Ramos (cell line): Measurements from ENCODE around the gene COTL1.

Experiments used
- in situ Hi-C: fragments of 300-500 bp; cut with MboI; formaldehyde crosslinking; loops from one replicate; pipeline ENCODE4 v1.14.3; 2022; ENCODE audit warnings: low sequenced_read_pairs; ENCODE audit not compliant: unreplicated experiment

COTL1 gene

GRCh38 chr16:84614968-84615813 lies 2.7 kb downstream of the COTL1 start:
- in situ Hi-C loops: no loop called here

- in situ Hi-C loops: no loop called here
Observed at GRCh38 chr16:84614623-84614967, 3.3 kb downstream of the COTL1 start.

DNA sequence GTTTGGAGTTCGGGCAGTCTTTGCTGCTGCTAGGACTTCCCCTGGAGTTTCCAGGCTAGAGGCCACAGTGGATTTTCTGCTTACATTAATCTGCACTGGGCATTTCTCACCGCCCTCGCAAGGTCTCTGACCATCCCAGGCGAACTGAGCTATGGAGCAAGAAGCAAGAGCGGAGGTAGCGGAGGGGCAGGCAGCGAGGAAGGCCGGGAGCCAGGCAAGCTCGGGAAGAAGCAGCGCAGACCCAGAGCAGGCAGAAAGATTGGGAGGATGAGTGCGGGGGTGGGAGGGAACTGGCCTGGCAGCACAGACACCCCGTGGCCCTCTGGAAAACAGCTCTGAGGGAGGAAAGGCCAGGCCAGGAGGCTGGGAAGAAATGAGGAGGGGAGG lies 3.8 kb downstream of the COTL1 start:
- in situ Hi-C loops: no loop called here

DNA sequence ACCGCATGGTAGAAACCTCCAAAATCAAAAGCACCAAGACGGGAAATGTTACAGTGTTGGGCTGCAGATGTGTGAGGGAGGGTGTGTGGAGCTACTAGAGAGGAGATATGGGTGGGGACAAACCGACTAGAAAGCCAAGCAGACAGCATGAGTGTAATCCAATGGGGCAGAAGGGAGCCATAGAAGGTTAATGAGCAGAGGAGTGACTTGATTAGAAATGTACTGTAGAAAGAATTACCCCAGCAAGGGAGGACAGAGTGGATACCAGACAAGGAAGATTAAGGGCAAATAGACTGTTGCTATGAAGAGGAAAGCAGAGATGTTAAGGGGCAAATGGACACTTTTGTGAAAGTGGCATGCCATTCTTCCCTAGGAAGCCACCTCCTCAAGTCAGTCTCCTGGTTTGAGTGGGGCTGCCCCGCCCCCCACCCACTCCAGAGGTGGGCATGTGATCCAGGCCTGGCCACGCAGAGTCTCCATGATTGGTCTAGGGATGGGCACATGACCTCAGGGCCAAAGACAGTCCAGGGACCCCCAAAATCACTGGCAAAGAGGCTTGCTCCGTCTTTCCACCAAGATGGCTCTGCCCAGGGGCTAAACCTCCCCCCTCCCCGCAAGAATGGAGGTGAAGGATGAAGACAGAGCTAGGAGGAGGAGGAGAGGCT lies 4.3 kb downstream of the COTL1 start:
- in situ Hi-C loops: no loop called here

GRCh38 chr16:84612686-84613085 lies 5.2 kb downstream of the COTL1 start:
- in situ Hi-C loops: no loop called here

GRCh38 chr16:84611041-84611440 lies 6.8 kb downstream of the COTL1 start:
- in situ Hi-C loops: no loop called here

GRCh38 chr16:84610376-84610775 lies 7.5 kb downstream of the COTL1 start:
- in situ Hi-C loops: no loop called here

DNA sequence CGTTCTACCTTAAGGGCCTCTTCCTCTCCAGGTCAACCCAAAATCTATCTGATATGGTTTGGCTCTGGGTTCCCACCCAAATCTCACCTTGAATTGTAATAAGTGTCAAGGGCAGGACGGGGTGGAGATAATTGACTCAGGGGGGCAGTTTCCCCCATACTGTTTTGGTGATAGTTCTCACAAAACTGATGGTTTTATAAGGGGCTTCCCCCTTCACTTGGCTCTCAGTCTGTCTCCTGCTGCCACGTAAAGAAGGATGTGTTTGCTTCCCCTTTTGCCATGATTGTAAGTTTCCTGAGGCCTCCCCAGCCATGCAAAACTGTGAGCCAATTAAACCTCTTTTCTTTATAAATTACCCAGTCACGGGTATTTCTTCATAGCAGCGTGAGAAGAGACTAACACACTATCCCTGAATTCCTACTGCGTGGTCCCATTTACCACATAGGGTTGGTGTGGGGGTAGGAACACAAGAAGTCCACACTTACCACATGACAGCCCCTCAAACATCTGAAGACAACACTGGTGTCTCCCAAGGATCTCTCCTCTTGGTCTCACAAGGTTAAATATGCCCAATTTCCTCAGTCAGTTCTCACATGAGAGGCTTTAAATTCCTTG lies 8.2 kb downstream of the COTL1 start:
- in situ Hi-C loops: no loop called here

GRCh38 chr16:84608282-84608681 lies 9.6 kb downstream of the COTL1 start:
- in situ Hi-C loops: no loop called here

DNA sequence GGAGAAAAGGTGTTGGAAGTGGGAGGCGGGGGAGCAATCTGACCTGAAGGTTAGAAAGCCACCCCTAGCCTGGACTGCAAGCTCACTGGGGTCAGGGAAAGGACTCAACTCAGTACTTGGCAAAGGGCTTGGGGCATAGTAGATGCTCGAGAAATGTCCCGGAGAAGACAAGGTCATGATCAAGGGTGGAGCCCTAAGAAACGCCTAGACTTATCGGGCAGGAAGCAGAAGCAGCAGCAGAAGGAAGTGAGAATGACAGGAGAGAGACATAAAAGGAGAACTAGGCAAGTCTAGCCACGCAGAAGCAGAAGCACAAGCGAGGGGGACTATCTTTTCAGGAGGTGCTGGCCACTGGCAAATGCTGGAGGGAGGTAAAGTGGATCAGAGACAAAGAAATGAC lies 10.2 kb downstream of the COTL1 start:
- in situ Hi-C loops: no loop called here

GRCh38 chr16:84607061-84607460 lies 10.8 kb downstream of the COTL1 start:
- in situ Hi-C loops: no loop called here

DNA sequence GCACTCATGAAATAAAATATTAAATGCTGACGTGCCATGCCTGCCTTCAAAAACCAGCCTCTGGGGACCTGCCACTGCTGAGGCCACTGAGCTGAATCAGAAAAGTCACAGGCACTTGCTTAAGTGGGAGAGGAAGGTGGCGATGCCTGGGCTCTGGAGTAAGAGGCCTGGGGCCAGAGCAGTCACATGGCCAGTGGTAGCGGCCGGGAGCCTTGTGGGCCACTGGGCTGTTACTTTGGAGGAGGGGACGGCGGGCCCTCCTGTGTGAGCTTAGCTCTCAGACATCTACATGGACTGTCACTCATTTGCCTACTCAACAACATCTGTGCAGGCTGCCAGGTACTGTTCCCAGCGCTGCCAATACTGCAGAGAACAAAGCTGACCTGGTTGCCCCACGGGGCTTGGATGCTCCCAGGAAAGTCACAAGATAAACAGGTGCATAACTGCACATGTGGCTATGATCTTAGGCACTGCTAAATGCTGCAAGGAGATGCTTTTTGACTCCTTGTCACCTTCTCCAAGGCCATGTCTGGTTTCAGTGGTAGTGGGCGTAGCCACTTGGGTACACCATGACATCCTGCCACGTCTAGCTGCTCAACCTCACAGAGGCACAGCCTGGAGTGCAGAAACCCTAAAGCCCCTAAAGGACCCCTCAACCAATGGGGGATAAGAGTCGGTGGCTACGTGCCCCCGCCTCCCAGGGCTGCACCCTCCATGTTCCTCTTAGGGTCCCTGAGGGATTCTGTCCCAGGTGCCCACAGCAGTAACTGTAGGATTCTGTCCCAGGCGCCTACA lies 11.6 kb downstream of the COTL1 start:
- in situ Hi-C loops: no loop called here

DNA sequence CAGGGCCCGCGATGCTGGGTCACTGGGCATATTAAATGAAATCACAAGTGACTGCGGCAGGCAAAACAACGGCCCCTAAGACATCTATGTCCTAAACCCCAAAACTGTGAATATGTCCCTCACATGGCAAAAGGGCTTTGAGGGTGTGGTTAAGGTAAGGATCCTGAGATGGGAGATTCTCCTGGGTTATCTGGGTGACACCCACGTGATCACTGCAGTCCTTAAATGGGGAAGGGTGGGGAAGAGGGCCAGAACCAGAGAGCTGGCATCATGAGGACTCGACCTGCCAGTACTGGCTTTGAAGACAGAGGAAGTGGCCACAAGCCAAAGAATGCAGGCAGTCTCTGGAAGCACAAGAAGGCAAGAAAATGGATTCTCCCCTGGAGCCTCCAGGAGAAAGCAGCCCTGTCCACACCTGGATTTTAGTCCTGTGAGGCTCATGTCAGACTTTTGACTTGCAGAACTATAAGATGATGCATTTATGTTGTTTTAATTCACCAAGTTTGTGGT lies 12.5 kb downstream of the COTL1 start:
- in situ Hi-C loops: no loop called here

- in situ Hi-C loops: no loop called here
Observed at GRCh38 chr16:84604477-84605013, 13.3 kb downstream of the COTL1 start.

- in situ Hi-C loops: no loop called here
Observed at GRCh38 chr16:84603940-84604339, 13.9 kb downstream of the COTL1 start.

- in situ Hi-C loops: no loop called here
Observed at GRCh38 chr16:84603140-84603816, 14.6 kb downstream of the COTL1 start.

DNA sequence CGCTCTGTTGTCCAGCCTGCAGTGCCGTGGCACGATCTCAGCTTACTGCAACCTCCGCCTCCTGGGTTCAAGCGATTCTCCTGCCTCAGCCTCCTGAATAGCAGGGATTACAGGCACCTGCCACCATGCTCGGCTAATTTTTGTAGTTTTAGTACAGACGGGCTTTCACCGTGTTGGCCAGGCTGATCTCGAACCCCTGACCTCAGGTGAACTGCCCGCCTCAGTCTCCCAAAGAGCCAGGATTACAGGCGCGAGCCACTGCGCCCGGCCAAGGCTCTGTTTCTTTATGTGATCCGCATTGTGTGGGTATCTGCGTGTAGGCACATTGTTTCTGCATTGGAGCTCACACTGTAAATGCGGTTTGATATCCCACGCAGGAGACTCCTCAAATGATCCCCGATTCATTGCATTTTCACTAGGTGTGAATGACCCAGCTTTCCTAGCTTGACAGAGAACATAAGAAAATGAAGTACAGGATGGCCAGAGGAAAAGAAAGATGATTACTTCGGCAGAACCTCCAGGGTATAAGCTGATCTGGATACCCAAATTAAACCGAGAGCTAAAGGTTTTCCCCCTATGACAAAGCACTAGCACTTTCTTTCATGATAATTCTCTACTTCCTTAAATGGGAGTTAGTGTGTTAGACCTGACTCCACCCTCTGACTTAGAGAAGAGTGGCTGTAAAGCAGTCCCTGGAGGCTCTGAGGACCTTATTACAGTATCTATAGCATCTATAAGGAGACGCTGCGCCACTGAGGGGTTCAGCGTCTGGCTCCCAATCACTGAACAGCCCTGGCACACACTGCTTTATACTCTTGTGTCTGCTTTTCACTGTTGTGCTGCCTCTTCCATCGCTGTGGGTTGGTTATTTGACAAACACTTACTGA lies 17.3 kb downstream of the COTL1 start:
- in situ Hi-C loops: no loop called here

GRCh38 chr16:84599521-84600202 lies 18.2 kb downstream of the COTL1 start:
- in situ Hi-C loops: no loop called here
